Measurements from ENCODE around the gene CACNA1D. TPM values are rescaled to one million over a fixed set of nuclear protein-coding genes. Genes with fewer than 3 reads are reported as not detected.

The CACNA1D gene
- total RNA-seq, 1 experiment from 2014 or later: 1.1 TPM

DNA sequence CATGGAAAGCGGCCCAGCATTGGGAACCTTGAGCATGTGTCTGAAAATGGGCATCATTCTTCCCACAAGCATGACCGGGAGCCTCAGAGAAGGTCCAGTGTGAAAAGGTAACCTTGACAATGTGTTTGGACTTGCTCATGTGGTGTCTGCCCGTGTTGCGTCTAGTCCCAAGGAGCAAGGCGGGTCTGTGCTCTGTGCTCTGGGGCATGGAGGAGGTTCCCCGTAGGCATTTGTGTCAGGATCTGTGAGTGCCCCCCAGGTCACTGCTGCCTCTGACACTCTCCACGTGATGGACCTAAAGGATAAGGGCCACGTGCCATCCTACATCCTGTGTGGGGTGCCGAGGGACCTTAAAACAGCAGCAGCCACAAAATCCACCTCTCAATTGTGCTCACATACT lies 306.9 kb downstream of the CACNA1D start:
- POLR2A ChIA-PET: no interaction called here

More for the DNA sequence above, 306.9 kb downstream of the CACNA1D start:
- Histone ChIP-seq H3K9me2 (ENCODE audit: insufficient read depth) (no peaks in the 10 kb centered on the region), H3K79me2 (ENCODE audit: insufficient read depth, low read length) (no peaks in the 10 kb centered on the region), H3K27ac (ENCODE audit: low read depth, low read length) (no peak overlapping the region), H3K4me2 (ENCODE audit: low read length) (no peak overlapping the region), H3K9me3 (ENCODE audit: control insufficient read depth in 1 of 2, insufficient read depth in 1 of 2, low read depth in 1 of 2, low read length in 2 of 2) (no peaks in the 10 kb centered on the region), H3K36me3 (ENCODE audit: control insufficient read depth in 1 of 2, insufficient read depth in 2 of 2, low read length in 2 of 2) (no peaks in the 10 kb centered on the region), H3K9ac (ENCODE audit: low read length) (no peak overlapping the region), H4K20me1 (ENCODE audit: insufficient read depth) (no peaks in the 10 kb centered on the region), H3K4me1 (ENCODE audit: control insufficient read depth in 1 of 2, insufficient read depth in 2 of 2, low read length in 2 of 2) (peaks cover 12 to 19% of the 10 kb centered on the region in 2 experiments), H2AFZ (ENCODE audit: low read depth, low read length, poor library complexity, severe bottlenecking) (no peak overlapping the region), H3K4me3 (replicated peaks in 1 of 2; ENCODE audit: low read depth in 1 of 2, low read length in 2 of 2) (no peak overlapping the region), H3K27me3 (ENCODE audit: insufficient read depth, low read length) (no peaks in the 10 kb centered on the region)
- ATAC-seq: no peak
- no peak for DNase-seq (ENCODE audit: low read depth, low spot score)
- ChIA-PET RAD21 (ENCODE audit: low non-redundant PET in 1 of 2, low total read pairs in 2 of 2, uncharacterized antibody in 2 of 2, unreplicated experiment in 2 of 2) (no interaction called here), CTCF (no interaction called here)
- no TSS peak for BruUV-seq (replicated peaks)
- TF ChIP-seq, protein P1, sequence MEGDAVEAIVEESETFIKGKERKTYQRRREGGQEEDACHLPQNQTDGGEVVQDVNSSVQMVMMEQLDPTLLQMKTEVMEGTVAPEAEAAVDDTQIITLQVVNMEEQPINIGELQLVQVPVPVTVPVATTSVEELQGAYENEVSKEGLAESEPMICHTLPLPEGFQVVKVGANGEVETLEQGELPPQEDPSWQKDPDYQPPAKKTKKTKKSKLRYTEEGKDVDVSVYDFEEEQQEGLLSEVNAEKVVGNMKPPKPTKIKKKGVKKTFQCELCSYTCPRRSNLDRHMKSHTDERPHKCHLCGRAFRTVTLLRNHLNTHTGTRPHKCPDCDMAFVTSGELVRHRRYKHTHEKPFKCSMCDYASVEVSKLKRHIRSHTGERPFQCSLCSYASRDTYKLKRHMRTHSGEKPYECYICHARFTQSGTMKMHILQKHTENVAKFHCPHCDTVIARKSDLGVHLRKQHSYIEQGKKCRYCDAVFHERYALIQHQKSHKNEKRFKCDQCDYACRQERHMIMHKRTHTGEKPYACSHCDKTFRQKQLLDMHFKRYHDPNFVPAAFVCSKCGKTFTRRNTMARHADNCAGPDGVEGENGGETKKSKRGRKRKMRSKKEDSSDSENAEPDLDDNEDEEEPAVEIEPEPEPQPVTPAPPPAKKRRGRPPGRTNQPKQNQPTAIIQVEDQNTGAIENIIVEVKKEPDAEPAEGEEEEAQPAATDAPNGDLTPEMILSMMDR (IDR thresholded peaks at IDR 0.05 in 2 of 3, conservative IDR thresholded peaks at IDR 0.05 in 1 of 3; ENCODE audit: borderline replicate concordance in 1 of 3, insufficient read depth in 1 of 3, low read depth in 2 of 3, low read length in 2 of 3): no peak
- TF ChIP-seq ZFX (IDR thresholded peaks at IDR 0.05) (no peak), CEBPB (IDR thresholded peaks at IDR 0.05; ENCODE audit: low read depth) (no peak), JUND (IDR thresholded peaks at IDR 0.05) (no peak), FOSL1 (IDR thresholded peaks at IDR 0.05; ENCODE audit: low read depth) (no peak), CBX3 (IDR thresholded peaks at IDR 0.05; ENCODE audit: low read depth) (no peak), POLR2A (IDR thresholded peaks at IDR 0.05; ENCODE audit: borderline replicate concordance, extremely low read depth, insufficient read depth, insufficient read length) (no peak), ZNF274 (IDR thresholded peaks at IDR 0.05; ENCODE audit: low read depth, low read length) (no peak), SP1 (IDR thresholded peaks at IDR 0.05; ENCODE audit: low read depth) (no peak), YY1 (IDR thresholded peaks at IDR 0.05; ENCODE audit: extremely low read depth, insufficient replicate concordance, low read depth, low read length) (no peak), POLR2AphosphoS5 (IDR thresholded peaks at IDR 0.05; ENCODE audit: low read depth, low read length) (no peak), ELF1 (IDR thresholded peaks at IDR 0.05; ENCODE audit: borderline replicate concordance, low read depth) (no peak), EGR1 (IDR thresholded peaks at IDR 0.05; ENCODE audit: low read depth) (no peak), RAD21 (IDR thresholded peaks at IDR 0.05; ENCODE audit: low read depth) (no peak), EZH2 (IDR thresholded peaks at IDR 0.05) (no peak)
- TF ChIP-seq, protein P2, sequence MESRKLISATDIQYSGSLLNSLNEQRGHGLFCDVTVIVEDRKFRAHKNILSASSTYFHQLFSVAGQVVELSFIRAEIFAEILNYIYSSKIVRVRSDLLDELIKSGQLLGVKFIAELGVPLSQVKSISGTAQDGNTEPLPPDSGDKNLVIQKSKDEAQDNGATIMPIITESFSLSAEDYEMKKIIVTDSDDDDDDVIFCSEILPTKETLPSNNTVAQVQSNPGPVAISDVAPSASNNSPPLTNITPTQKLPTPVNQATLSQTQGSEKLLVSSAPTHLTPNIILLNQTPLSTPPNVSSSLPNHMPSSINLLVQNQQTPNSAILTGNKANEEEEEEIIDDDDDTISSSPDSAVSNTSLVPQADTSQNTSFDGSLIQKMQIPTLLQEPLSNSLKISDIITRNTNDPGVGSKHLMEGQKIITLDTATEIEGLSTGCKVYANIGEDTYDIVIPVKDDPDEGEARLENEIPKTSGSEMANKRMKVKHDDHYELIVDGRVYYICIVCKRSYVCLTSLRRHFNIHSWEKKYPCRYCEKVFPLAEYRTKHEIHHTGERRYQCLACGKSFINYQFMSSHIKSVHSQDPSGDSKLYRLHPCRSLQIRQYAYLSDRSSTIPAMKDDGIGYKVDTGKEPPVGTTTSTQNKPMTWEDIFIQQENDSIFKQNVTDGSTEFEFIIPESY (IDR thresholded peaks at IDR 0.05; ENCODE audit: extremely low read depth, insufficient replicate concordance, low read length): no peak
- TF ChIP-seq, protein P3, sequence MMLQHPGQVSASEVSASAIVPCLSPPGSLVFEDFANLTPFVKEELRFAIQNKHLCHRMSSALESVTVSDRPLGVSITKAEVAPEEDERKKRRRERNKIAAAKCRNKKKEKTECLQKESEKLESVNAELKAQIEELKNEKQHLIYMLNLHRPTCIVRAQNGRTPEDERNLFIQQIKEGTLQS (IDR thresholded peaks at IDR 0.05): no peak
- TF ChIP-seq, protein P4, sequence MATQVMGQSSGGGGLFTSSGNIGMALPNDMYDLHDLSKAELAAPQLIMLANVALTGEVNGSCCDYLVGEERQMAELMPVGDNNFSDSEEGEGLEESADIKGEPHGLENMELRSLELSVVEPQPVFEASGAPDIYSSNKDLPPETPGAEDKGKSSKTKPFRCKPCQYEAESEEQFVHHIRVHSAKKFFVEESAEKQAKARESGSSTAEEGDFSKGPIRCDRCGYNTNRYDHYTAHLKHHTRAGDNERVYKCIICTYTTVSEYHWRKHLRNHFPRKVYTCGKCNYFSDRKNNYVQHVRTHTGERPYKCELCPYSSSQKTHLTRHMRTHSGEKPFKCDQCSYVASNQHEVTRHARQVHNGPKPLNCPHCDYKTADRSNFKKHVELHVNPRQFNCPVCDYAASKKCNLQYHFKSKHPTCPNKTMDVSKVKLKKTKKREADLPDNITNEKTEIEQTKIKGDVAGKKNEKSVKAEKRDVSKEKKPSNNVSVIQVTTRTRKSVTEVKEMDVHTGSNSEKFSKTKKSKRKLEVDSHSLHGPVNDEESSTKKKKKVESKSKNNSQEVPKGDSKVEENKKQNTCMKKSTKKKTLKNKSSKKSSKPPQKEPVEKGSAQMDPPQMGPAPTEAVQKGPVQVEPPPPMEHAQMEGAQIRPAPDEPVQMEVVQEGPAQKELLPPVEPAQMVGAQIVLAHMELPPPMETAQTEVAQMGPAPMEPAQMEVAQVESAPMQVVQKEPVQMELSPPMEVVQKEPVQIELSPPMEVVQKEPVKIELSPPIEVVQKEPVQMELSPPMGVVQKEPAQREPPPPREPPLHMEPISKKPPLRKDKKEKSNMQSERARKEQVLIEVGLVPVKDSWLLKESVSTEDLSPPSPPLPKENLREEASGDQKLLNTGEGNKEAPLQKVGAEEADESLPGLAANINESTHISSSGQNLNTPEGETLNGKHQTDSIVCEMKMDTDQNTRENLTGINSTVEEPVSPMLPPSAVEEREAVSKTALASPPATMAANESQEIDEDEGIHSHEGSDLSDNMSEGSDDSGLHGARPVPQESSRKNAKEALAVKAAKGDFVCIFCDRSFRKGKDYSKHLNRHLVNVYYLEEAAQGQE (IDR thresholded peaks at IDR 0.05; ENCODE audit: low read depth): no peak
- TF ChIP-seq, protein P5, sequence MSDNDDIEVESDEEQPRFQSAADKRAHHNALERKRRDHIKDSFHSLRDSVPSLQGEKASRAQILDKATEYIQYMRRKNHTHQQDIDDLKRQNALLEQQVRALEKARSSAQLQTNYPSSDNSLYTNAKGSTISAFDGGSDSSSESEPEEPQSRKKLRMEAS (IDR thresholded peaks at IDR 0.05): no peak
- intact Hi-C loops (cut with micrococcal nuclease): no loop called here

Measured in HCT116 (cell line).